Mucosa of descending colon (tissue), 3 donors: ENCODE measurements around the gene ADIPOQ. TPM values are rescaled to one million over a fixed set of nuclear protein-coding genes. Genes with fewer than 3 reads are reported as not detected.
"Not testable (repeated sequence)": the region's sequence is repeated elsewhere in the genome, so short reads cannot be mapped to it uniquely, and the experiment has no call there.

ENCODE experiments used
- ATAC-seq: fragments of 200-7000 bp; cut with Tn5 transposase; one replicate; pipeline ENCODE4 v1.9.1; 2020; ENCODE audit warnings: mild to moderate bottlenecking, moderate library complexity
- DNase-seq, 3 donors: peaks; one replicate each; pipeline ENCODE4 v3.0.0-alpha.2; 2020
- H3K36me3 ChIP-seq: fragments of 200-600 bp; one replicate; pipeline ENCODE4 v1.8.0; 2021; ENCODE audit warnings: low read depth, mild to moderate bottlenecking
- H3K4me1 ChIP-seq: fragments of 200-600 bp; one replicate; pipeline ENCODE4 v1.8.0; 2021; ENCODE audit warnings: low read depth, mild to moderate bottlenecking
- H3K4me3 ChIP-seq: fragments of 200-600 bp; one replicate; pipeline ENCODE4 v1.8.0; 2021; ENCODE audit warnings: mild to moderate bottlenecking
- H3K9me3 ChIP-seq: fragments of 200-600 bp; one replicate; pipeline ENCODE4 v1.8.0; 2021; ENCODE audit warnings: mild to moderate bottlenecking
- intact Hi-C, 2 donors: fragments of 100-400 bp; cut with DNase I in 1 of 2; cut with micrococcal nuclease in 1 of 2; formaldehyde crosslinking; loops; one replicate each; pipeline versions ENCODE4 v1.11.0 to v1.11.1; 2022; cut with DNase I, micrococcal nuclease
- total RNA-seq, 3 donors: library from RNA; stranded (reverse); fragmentation: NEBNext Ultra II Directional in 2 of 3; extraction: Animal tissue kit (Norgen Biotek cat#: 25700) in 2 of 3; gene quantifications; one replicate each; pipeline versions ENCODE4 v1.2.1 to v1.2.4, GENCODE V29; 2021 to 2023
- TF ChIP-seq, protein P1 (sequence below): fragments of 200-600 bp; IDR thresholded peaks from one replicate; pipeline ENCODE4 v1.8.0; 2022; ENCODE audit warnings: antibody characterized with exemption, mild to moderate bottlenecking
- donor health status: DM: no; HTN: no; CAD: no; lungs with moderate emphysema.
- donor health status: DM: no; HTN: no; CAD: no.
- donor health status: DM: no; HTN: yes; CAD: no.

ADIPOQ gene
- total RNA-seq, 3 donors from 2014 or later, result 0.12 to 4.7 (median 1.3) TPM

DNA sequence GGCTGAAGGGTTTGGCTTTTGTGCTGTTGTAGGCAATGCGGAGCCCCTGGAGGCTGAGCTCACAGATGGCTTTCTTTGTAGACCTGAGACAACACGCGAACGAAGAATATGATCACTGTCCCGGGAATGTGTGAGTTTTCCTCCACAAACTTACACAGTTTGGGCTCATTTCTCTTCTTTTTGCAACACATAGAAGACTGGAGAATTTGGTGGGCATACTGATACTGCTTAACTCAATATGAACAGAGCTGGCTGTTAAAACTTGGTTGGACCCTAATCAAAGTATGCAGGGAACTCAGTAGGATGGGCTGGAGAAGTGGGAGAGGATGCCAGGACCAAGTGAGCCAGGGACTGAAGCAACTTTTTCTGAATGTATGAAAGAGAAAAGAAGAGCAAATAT lies 24.0 kb upstream of the ADIPOQ start:
- Histone ChIP-seq H3K4me3 (no peak overlapping the region), H3K4me1 (no peaks in the 10 kb centered on the region), H3K36me3 (no peaks in the 10 kb centered on the region), H3K9me3 (no peaks in the 10 kb centered on the region)
- ATAC-seq (no peak), DNase-seq (no peak)
- intact Hi-C loops, result no loop called here
- TF ChIP-seq, protein P1, sequence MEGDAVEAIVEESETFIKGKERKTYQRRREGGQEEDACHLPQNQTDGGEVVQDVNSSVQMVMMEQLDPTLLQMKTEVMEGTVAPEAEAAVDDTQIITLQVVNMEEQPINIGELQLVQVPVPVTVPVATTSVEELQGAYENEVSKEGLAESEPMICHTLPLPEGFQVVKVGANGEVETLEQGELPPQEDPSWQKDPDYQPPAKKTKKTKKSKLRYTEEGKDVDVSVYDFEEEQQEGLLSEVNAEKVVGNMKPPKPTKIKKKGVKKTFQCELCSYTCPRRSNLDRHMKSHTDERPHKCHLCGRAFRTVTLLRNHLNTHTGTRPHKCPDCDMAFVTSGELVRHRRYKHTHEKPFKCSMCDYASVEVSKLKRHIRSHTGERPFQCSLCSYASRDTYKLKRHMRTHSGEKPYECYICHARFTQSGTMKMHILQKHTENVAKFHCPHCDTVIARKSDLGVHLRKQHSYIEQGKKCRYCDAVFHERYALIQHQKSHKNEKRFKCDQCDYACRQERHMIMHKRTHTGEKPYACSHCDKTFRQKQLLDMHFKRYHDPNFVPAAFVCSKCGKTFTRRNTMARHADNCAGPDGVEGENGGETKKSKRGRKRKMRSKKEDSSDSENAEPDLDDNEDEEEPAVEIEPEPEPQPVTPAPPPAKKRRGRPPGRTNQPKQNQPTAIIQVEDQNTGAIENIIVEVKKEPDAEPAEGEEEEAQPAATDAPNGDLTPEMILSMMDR, result no peak

GRCh38 chr3:186818956-186819355 lies 23.6 kb upstream of the ADIPOQ start:
- Histone ChIP-seq H3K36me3 (no peaks in the 10 kb centered on the region), H3K4me1 (no peaks in the 10 kb centered on the region), H3K9me3 (no peaks in the 10 kb centered on the region), H3K4me3 (no peak overlapping the region)
- intact Hi-C loops, result no loop called here
- TF ChIP-seq, protein P1, result no peak
- ATAC-seq, result no peak
- DNase-seq, result no peak

DNA sequence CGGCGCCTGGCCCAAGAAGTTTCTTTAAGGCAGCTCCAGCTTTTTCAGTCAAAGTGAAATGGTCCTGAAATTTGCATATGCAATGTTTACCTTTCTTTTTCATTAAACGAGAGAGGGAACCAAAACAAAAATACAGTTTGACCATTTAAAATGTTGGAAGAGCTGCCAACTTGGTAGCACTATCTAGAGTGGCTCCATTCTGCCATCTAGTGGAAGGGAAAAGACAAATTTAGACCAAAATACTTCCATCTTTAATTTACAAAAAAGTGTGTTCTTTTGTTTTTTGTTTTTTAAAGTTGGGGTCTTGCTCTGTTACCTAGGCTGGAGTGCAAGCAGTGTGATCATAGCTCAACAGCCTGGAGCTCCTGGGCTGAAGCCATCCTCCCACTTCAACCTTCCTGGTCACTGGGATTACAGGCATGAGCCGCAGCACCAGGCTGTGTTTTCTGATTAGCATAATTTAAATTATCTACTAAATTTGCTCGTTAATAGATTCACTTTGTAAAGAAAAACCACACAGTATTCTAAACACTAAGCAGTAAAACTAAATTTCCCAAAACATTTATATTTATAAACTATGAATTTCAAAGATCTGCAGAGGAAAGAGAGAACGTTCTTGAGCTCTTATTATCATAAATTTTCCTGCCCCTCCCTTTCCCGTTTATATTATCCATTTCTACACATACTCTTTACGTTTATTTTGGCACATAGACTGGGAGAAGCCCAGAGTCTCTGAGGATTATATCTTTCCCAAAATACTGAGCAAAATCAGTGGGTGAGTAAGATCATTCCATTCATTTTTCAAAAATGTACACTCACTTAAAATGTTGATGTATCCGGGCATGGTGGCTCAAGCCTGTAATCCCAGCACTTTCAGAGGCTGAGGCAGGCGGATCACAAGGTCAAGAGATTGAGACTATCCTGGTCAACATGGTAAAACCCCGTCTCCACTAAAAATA lies 20.8 kb upstream of the ADIPOQ start:
- H3K36me3 ChIP-seq, result no peaks in the 10 kb centered on the region
- intact Hi-C loops, result loop anchor here in 1 of 2 donors (10.0 kb wide), 1 partner anchor 207 kb away; the partner anchor contains the start of gene AHSG
- ATAC-seq (peak; percentile 48), DNase-seq (peak in 1 of 3 donors; percentile 26)
- H3K4me3 ChIP-seq, result no peak overlapping the region
- no peaks in the 10 kb centered on the region for H3K9me3 ChIP-seq
- TF ChIP-seq, protein P1, result peak; percentile 32
- H3K4me1 ChIP-seq, result peaks cover 10% of the 10 kb centered on the region

GRCh38 chr3:186822388-186822759 lies 20.1 kb upstream of the ADIPOQ start:
- not testable (repeated sequence) for H3K9me3 ChIP-seq, DNase-seq, H3K36me3 ChIP-seq, ATAC-seq, H3K4me3 ChIP-seq
- intact Hi-C loops, result loop anchor here in 1 of 2 donors (10.0 kb wide), 1 partner anchor 208 kb away; the partner anchor contains the start of gene AHSG
- peaks cover 10% of the 10 kb centered on the region for H3K4me1 ChIP-seq

DNA sequence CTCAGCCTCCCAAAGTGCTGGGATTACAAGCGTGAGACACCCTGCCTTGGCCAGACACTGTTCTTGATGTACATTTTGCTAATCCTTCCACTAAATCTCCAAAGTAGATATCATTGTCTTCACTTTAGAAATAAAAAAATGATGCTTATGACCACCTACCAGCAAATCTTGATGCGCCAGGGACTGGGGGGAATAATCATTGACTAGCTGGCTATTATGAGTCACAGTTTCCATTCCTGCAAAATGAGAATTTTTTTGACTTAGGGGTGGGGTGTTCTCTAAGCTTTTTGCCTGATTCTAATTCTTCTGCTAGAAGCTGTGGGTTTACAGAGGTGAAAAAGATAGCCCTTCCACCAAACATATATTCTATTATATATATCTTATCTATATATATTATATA lies 19.1 kb upstream of the ADIPOQ start:
- TF ChIP-seq, protein P1, result no peak
- Histone ChIP-seq H3K4me1 (peaks cover 14% of the 10 kb centered on the region), H3K9me3 (no peaks in the 10 kb centered on the region), H3K36me3 (no peaks in the 10 kb centered on the region), H3K4me3 (no peak overlapping the region)
- ATAC-seq (no peak), DNase-seq (no peak)
- intact Hi-C loops, result loop anchor here in 1 of 2 donors (10.0 kb wide), 1 partner anchor 209 kb away; the partner anchor contains the start of gene AHSG
